Right cardiac atrium (tissue), 5 donors: Measurements from ENCODE around the gene ZC2HC1B. TPM values are rescaled to one million over a fixed set of nuclear protein-coding genes. Genes with fewer than 3 reads are reported as not detected.
"Not testable (repeated sequence)": the region's sequence is repeated elsewhere in the genome, so short reads cannot be mapped to it uniquely, and the experiment has no call there.

Experiments
- ATAC-seq, 2 donors: fragments of 200-7000 bp; cut with Tn5 transposase; one replicate each; pipeline versions ENCODE4 v1.8.0 to v1.9.1; 2020; ENCODE audit warnings: moderate library complexity in 2 of 2, mild to moderate bottlenecking in 1 of 2
- DNase-seq, 3 donors: peaks; one replicate each; pipeline ENCODE4 v3.0.0-alpha.2; 2020
- H3K27ac ChIP-seq: one replicate; pipeline ENCODE4 v1.5.1; 2013; ENCODE audit warnings: mild to moderate bottlenecking, low read length, control low read depth, moderate library complexity
- H3K27me3 ChIP-seq: one replicate; pipeline ENCODE4 v1.6.1; 2013; ENCODE audit not compliant: control insufficient read depth, insufficient read depth
- H3K4me1 ChIP-seq: one replicate; pipeline ENCODE4 v1.6.1; 2013; ENCODE audit warnings: low read length; ENCODE audit not compliant: control insufficient read depth, insufficient read depth
- H3K4me3 ChIP-seq: one replicate; pipeline ENCODE4 v1.5.1; 2013; ENCODE audit warnings: low read length, control low read depth
- H3K9me3 ChIP-seq: one replicate; pipeline ENCODE4 v1.6.1; 2013; ENCODE audit warnings: low read length; ENCODE audit not compliant: control insufficient read depth
- WGBS: extraction: QIAGEN DNeasy Blood & Tissue Kit; methylation state at CpG from one replicate; pipeline ENCODE4 v1.1.7; 2013; 5-methylcytosine and 5-hydroxymethylcytosine counted together
- intact Hi-C, 4 donors: fragments of 100-400 bp; cut with DNase I; formaldehyde crosslinking; loops; one replicate each; pipeline versions ENCODE4 v1.11.0 to v1.14.0; 2022 to 2023
- polyA plus RNA-seq: library from polyadenylated mRNA; stranded (reverse); fragments of 200-250 nt; gene quantifications from one replicate; pipeline ENCODE4 v1.2.3, GENCODE V29; 2013
- total RNA-seq, 4 donors: library from RNA; stranded (reverse); fragmentation: NEBNext Ultra II Directional; extraction: Animal tissue kit (Norgen Biotek cat#: 25700); gene quantifications; one replicate each; pipeline ENCODE4 v1.2.1, GENCODE V29; 2021
- donor health status: healthy with polysubstance abuse.
- donor health status: DM: no; HTN: yes; CAD: no.
- donor health status: DM: no; HTN: no; CAD: no.
- donor health status: DM: no; HTN: yes; CAD: no; lungs with severe emphysema.
- donor health status: DM: yes; HTN: yes; CAD: no.

The ZC2HC1B gene
- total and polyA plus RNA-seq, 5 donors, result not detected

GRCh38 chr6:143842902-143843676 lies 21.2 kb upstream of the ZC2HC1B start, which contains the start of gene LTV1:
Gene LTV1, plus strand, starts transcription at chr6:143843338. Its CDS starts 140 bp downstream, at chr6:143843478.
- Histone ChIP-seq H3K4me1 (peaks cover 2% of the 10 kb centered on the region), H3K27ac (peak within 1 kb of the TSS; percentile 80), H3K4me3 (peak within 1 kb of the TSS; percentile 80), H3K27me3 (no peaks in the 10 kb centered on the region), H3K9me3 (no peaks in the 10 kb centered on the region)
- peak; percentile 100 for ATAC-seq
- intact Hi-C loops, result loop anchor here in 3 of 4 donors (5.0 to 10.0 kb wide), 6 partner anchors 166 to 268 kb away; partner anchors contain the start of gene PHACTR2 (in 2 of the 3)
- WGBS, result under 1% methylated on average over 64 of the region's 64 CpGs
- peak; percentile 97 to 99 (median 98) for DNase-seq

GRCh38 chr6:143843677-143843999 lies 20.6 kb upstream of the ZC2HC1B start:
- H3K4me3 ChIP-seq, result peak overlapping the region; percentile 80
- DNase-seq (no peak), ATAC-seq (no peak)
- peak overlapping the region; percentile 69 for H3K27ac ChIP-seq
- no peaks in the 10 kb centered on the region for H3K27me3 ChIP-seq
- intact Hi-C loops, result loop anchor here in 3 of 4 donors (5.0 to 10.0 kb wide), 6 partner anchors 166 to 269 kb away; partner anchors contain the start of gene PHACTR2 (in 2 of the 3)
- no peaks in the 10 kb centered on the region for H3K9me3 ChIP-seq
- H3K4me1 ChIP-seq, result peaks cover 2% of the 10 kb centered on the region
- 1% methylated on average over 9 of the region's 9 CpGs for WGBS

- DNase-seq (no peak), ATAC-seq (no peak)
- Histone ChIP-seq H3K27me3 (no peaks in the 10 kb centered on the region), H3K4me1 (peaks cover 2% of the 10 kb centered on the region), H3K9me3 (no peaks in the 10 kb centered on the region), H3K27ac (no peak overlapping the region), H3K4me3 (peak overlapping the region; percentile 80)
- intact Hi-C loops, result loop anchor here in 3 of 4 donors (5.0 to 10.0 kb wide), 6 partner anchors 167 to 269 kb away; partner anchors contain the start of gene PHACTR2 (in 2 of the 3)
- 10% methylated on average over 4 of the region's 4 CpGs for WGBS
Observed at GRCh38 chr6:143844006-143844405, 20.3 kb upstream of the ZC2HC1B start.

GRCh38 chr6:143845033-143845432 lies 19.2 kb upstream of the ZC2HC1B start:
- H3K27me3 ChIP-seq, result no peaks in the 10 kb centered on the region
- WGBS, result 87% methylated on average over 5 of the region's 5 CpGs
- H3K27ac ChIP-seq, result no peak overlapping the region
- no peak overlapping the region for H3K4me3 ChIP-seq
- peaks cover 2% of the 10 kb centered on the region for H3K4me1 ChIP-seq
- intact Hi-C loops, result loop anchor here in 2 of 4 donors (10.0 kb wide), 4 partner anchors 170 to 270 kb away; partner anchors contain the start of gene PHACTR2 (in 1 of the 2)
- H3K9me3 ChIP-seq, result no peaks in the 10 kb centered on the region
- ATAC-seq (no peak), DNase-seq (no peak)

- over 99% methylated on average over 3 of the region's 3 CpGs for WGBS
- DNase-seq, result not testable (repeated sequence)
Observed at GRCh38 chr6:143851706-143852105, 12.6 kb upstream of the ZC2HC1B start.

GRCh38 chr6:143855057-143855456 lies 9.2 kb upstream of the ZC2HC1B start:
- H3K4me3 ChIP-seq, H3K27ac ChIP-seq, H3K4me1 ChIP-seq, H3K27me3 ChIP-seq, ATAC-seq, intact Hi-C loops, H3K9me3 ChIP-seq, DNase-seq: not testable (repeated sequence)
- WGBS, result 98% methylated on average over 1 of the region's 1 CpG

More at GRCh38 chr6:143851706-143852105, 12.6 kb upstream of the ZC2HC1B start:
- intact Hi-C loops, H3K4me1 ChIP-seq, ATAC-seq, H3K27me3 ChIP-seq, H3K4me3 ChIP-seq, H3K27ac ChIP-seq, H3K9me3 ChIP-seq: not testable (repeated sequence)

- H3K4me1 ChIP-seq, ATAC-seq, H3K4me3 ChIP-seq, H3K27me3 ChIP-seq, DNase-seq, H3K27ac ChIP-seq, H3K9me3 ChIP-seq, intact Hi-C loops: not testable (repeated sequence)
- 95% methylated on average over 6 of the region's 6 CpGs for WGBS
Observed at GRCh38 chr6:143856762-143857161, 7.5 kb upstream of the ZC2HC1B start.

GRCh38 chr6:143857651-143858050 lies 6.6 kb upstream of the ZC2HC1B start:
- ATAC-seq, result no peak
- Histone ChIP-seq H3K9me3 (no peaks in the 10 kb centered on the region), H3K4me1 (no peaks in the 10 kb centered on the region), H3K4me3 (no peak overlapping the region), H3K27ac (no peak overlapping the region), H3K27me3 (no peaks in the 10 kb centered on the region)
- 97% methylated on average over 5 of the region's 5 CpGs for whole genome bisulfite sequencing
- intact Hi-C loops, result no loop called here
- no peak for DNase-seq

- DNase-seq (no peak), ATAC-seq (no peak)
- Histone ChIP-seq H3K9me3 (no peaks in the 10 kb centered on the region), H3K27me3 (no peaks in the 10 kb centered on the region), H3K4me3 (no peak overlapping the region), H3K27ac (no peak overlapping the region), H3K4me1 (no peaks in the 10 kb centered on the region)
- WGBS, result 97% methylated on average over 3 of the region's 3 CpGs
- intact Hi-C loops, result no loop called here
Observed at GRCh38 chr6:143859891-143860660, 4.2 kb upstream of the ZC2HC1B start.

- no peak for DNase-seq
- WGBS, result 94% methylated on average over 2 of the region's 2 CpGs
- Histone ChIP-seq H3K27ac (no peak overlapping the region), H3K27me3 (no peaks in the 10 kb centered on the region), H3K4me3 (no peak overlapping the region), H3K9me3 (no peaks in the 10 kb centered on the region), H3K4me1 (no peaks in the 10 kb centered on the region)
- ATAC-seq, result no peak
- intact Hi-C loops, result no loop called here
Observed at GRCh38 chr6:143863771-143864170, 503 bp upstream of the ZC2HC1B start.

- no peak for DNase-seq
Observed at GRCh38 chr6:143867236-143867635, 3.0 kb downstream of the ZC2HC1B start.

More at GRCh38 chr6:143867236-143867635, 3.0 kb downstream of the ZC2HC1B start:
- H3K4me3 ChIP-seq, result no peak overlapping the region
- no peaks in the 10 kb centered on the region for H3K4me1 ChIP-seq
- intact Hi-C loops, result no loop called here
- ATAC-seq, result no peak
- H3K27me3 ChIP-seq, result no peaks in the 10 kb centered on the region
- no peaks in the 10 kb centered on the region for H3K9me3 ChIP-seq
- H3K27ac ChIP-seq, result no peak overlapping the region
